ENCODE results near the gene WBP11. TPM values are rescaled to one million over a fixed set of nuclear protein-coding genes. Genes with fewer than 3 reads are reported as not detected.
A peak's percentile ranks its signal among the peaks of the same experiment; 100 is the strongest.

Gene WBP11
- total RNA-seq, 2 experiments from 2014 or later = 83.9 to 95.7 TPM

- no peaks in the 10 kb centered on the region for H3K27me3 Mint-ChIP-seq
- H3K4me3 Mint-ChIP-seq = peak overlapping the region; percentile 96
- ChIA-PET POLR2A (no interaction called here), CTCF (interaction anchor here (0.5 to 2.0 kb wide), 5 partner anchors 10 to 404 kb away, joined by 3 to 8 read pairs (median 4); partner anchors contain the start of gene WBP11)
- H3K4me1 Mint-ChIP-seq = peaks cover 51% of the 10 kb centered on the region
- no peak overlapping the region for H3K27ac Mint-ChIP-seq
- H3K36me3 Mint-ChIP-seq (ENCODE audit: low read depth) = peaks cover 13% of the 10 kb centered on the region
- DNase-seq = no peak
- H3K9me3 Mint-ChIP-seq = no peaks in the 10 kb centered on the region
Measured at GRCh38 chr12:14776236-14776961, 26.9 kb downstream of the WBP11 start.

- ChIA-PET POLR2A (interaction anchor here (1.0 to 2.6 kb wide), 2 partner anchors 27 to 30 kb away, joined by 3 to 11 read pairs; partner anchors contain the start of genes C12orf60 and WBP11), CTCF (interaction anchor here (0.9 to 2.6 kb wide), 3 partner anchors 9 to 27 kb away, joined by 3 to 19 read pairs (median 4); partner anchors contain the start of gene WBP11)
- peaks cover 47% of the 10 kb centered on the region for H3K4me1 Mint-ChIP-seq
- H3K9me3 Mint-ChIP-seq = no peaks in the 10 kb centered on the region
- H3K36me3 Mint-ChIP-seq (ENCODE audit: low read depth) = peaks cover 17% of the 10 kb centered on the region
- H3K27ac Mint-ChIP-seq = peak overlapping the region; percentile 98
- no peaks in the 10 kb centered on the region for H3K27me3 Mint-ChIP-seq
- no peak for DNase-seq
- H3K4me3 Mint-ChIP-seq = peak overlapping the region; percentile 96
Measured at GRCh38 chr12:14775636-14775980, 27.7 kb downstream of the WBP11 start.

GRCh38 chr12:14774906-14775635, 28.2 kb downstream of the WBP11 start:
- H3K4me3 Mint-ChIP-seq = peak overlapping the region; percentile 96
- H3K4me1 Mint-ChIP-seq = peaks cover 43% of the 10 kb centered on the region
- ChIA-PET CTCF (interaction anchor here (1.3 to 2.6 kb wide), 3 partner anchors 9 to 153 kb away, joined by 3 to 19 read pairs (median 4); no protein-coding TSS in a partner anchor), POLR2A (interaction anchor here (0.6 to 2.6 kb wide), 3 partner anchors 28 to 156 kb away, joined by 3 to 11 read pairs (median 8); partner anchors contain the start of genes C12orf60 and WBP11)
- H3K27ac Mint-ChIP-seq = peak overlapping the region; percentile 98
- H3K36me3 Mint-ChIP-seq (ENCODE audit: low read depth) = peaks cover 22% of the 10 kb centered on the region
- H3K27me3 Mint-ChIP-seq = no peaks in the 10 kb centered on the region
- H3K9me3 Mint-ChIP-seq = no peaks in the 10 kb centered on the region
- peak; percentile 28 for DNase-seq

GRCh38 chr12:14774074-14774905, 29.0 kb downstream of the WBP11 start:
- H3K9me3 Mint-ChIP-seq = no peaks in the 10 kb centered on the region
- H3K4me1 Mint-ChIP-seq = peaks cover 39% of the 10 kb centered on the region
- H3K36me3 Mint-ChIP-seq (ENCODE audit: low read depth) = peaks cover 30% of the 10 kb centered on the region
- peak; percentile 96 for DNase-seq
- peak overlapping the region; percentile 96 for H3K4me3 Mint-ChIP-seq
- H3K27ac Mint-ChIP-seq = peak overlapping the region; percentile 98
- POLR2A ChIA-PET = interaction anchor here (0.6 to 2.6 kb wide), 4 partner anchors 29 to 180 kb away, joined by 3 to 11 read pairs (median 6); partner anchors contain the start of genes C12orf60 and WBP11
- CTCF ChIA-PET = interaction anchor here (0.7 to 2.6 kb wide), 5 partner anchors 7 to 447 kb away, joined by 3 to 19 read pairs (median 6); partner anchors contain the start of gene RERG
- H3K27me3 Mint-ChIP-seq = no peaks in the 10 kb centered on the region

GRCh38 chr12:14773685-14774073, 29.6 kb downstream of the WBP11 start:
- DNase-seq = no peak

DNA sequence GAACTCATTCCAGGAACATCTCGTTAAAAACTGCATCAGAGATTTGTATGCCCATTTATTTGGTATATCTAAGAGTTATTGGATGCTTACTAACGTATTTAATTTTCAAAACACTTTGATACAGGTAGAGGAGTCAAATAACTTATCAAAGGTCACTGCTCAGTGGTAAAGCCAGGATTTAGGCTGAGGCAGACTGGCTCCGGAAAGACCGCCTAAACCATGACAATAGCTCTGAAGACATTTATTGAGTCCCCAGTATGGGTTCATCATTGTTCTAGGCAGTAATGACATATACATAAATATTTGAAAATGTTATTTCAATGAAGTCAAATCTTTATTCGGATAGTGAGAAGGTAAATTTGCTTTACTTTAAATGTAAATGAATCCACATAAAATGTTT, 30.3 kb downstream of the WBP11 start:
- POLR2A ChIA-PET = interaction anchor here (0.9 to 2.6 kb wide), 2 partner anchors 30 to 189 kb away, joined by 4 to 11 read pairs; partner anchors contain the start of genes ARHGDIB, C12orf60 and WBP11
- no peak for DNase-seq
- Mint-ChIP-seq H3K27me3 (no peaks in the 10 kb centered on the region), H3K36me3 (ENCODE audit: low read depth) (peaks cover 39% of the 10 kb centered on the region), H3K4me3 (peak overlapping the region; percentile 96), H3K9me3 (no peaks in the 10 kb centered on the region), H3K27ac (peak overlapping the region; percentile 98), H3K4me1 (peaks cover 47% of the 10 kb centered on the region)
- CTCF ChIA-PET = interaction anchor here (0.7 to 3.3 kb wide), 6 partner anchors 9 to 449 kb away, joined by 3 to 15 read pairs (median 4); partner anchors contain the start of genes C12orf60, RERG and WBP11

More at GRCh38 chr12:14773685-14774073, 29.6 kb downstream of the WBP11 start:
- no peaks in the 10 kb centered on the region for H3K9me3 Mint-ChIP-seq
- H3K4me1 Mint-ChIP-seq = peaks cover 42% of the 10 kb centered on the region
- peak overlapping the region; percentile 98 for H3K27ac Mint-ChIP-seq
- ChIA-PET CTCF (interaction anchor here (0.7 to 2.6 kb wide), 7 partner anchors 8 to 448 kb away, joined by 3 to 19 read pairs (median 4); partner anchors contain the start of gene RERG), POLR2A (interaction anchor here (0.6 to 2.6 kb wide), 5 partner anchors 29 to 188 kb away, joined by 3 to 11 read pairs (median 3); partner anchors contain the start of genes ARHGDIB, C12orf60 and WBP11)
- H3K36me3 Mint-ChIP-seq (ENCODE audit: low read depth) = peaks cover 35% of the 10 kb centered on the region
- no peaks in the 10 kb centered on the region for H3K27me3 Mint-ChIP-seq
- peak overlapping the region; percentile 96 for H3K4me3 Mint-ChIP-seq

- Mint-ChIP-seq H3K27me3 (no peaks in the 10 kb centered on the region), H3K4me3 (peak overlapping the region; percentile 96), H3K4me1 (peaks cover 54% of the 10 kb centered on the region), H3K9me3 (peaks cover 5% of the 10 kb centered on the region), H3K27ac (peak overlapping the region; percentile 99), H3K36me3 (ENCODE audit: low read depth) (peaks cover 52% of the 10 kb centered on the region)
- peak; percentile 53 for DNase-seq
- POLR2A ChIA-PET = interaction anchor here (0.6 to 2.5 kb wide), 6 partner anchors 31 to 387 kb away, joined by 3 to 18 read pairs (median 3); partner anchors contain the start of genes C12orf60 and WBP11
- CTCF ChIA-PET = interaction anchor here (0.6 to 3.3 kb wide), 4 partner anchors 28 to 390 kb away, joined by 3 to 15 read pairs (median 4); partner anchors contain the start of genes C12orf60 and WBP11
Measured at GRCh38 chr12:14771651-14772137, 31.6 kb downstream of the WBP11 start.

DNA sequence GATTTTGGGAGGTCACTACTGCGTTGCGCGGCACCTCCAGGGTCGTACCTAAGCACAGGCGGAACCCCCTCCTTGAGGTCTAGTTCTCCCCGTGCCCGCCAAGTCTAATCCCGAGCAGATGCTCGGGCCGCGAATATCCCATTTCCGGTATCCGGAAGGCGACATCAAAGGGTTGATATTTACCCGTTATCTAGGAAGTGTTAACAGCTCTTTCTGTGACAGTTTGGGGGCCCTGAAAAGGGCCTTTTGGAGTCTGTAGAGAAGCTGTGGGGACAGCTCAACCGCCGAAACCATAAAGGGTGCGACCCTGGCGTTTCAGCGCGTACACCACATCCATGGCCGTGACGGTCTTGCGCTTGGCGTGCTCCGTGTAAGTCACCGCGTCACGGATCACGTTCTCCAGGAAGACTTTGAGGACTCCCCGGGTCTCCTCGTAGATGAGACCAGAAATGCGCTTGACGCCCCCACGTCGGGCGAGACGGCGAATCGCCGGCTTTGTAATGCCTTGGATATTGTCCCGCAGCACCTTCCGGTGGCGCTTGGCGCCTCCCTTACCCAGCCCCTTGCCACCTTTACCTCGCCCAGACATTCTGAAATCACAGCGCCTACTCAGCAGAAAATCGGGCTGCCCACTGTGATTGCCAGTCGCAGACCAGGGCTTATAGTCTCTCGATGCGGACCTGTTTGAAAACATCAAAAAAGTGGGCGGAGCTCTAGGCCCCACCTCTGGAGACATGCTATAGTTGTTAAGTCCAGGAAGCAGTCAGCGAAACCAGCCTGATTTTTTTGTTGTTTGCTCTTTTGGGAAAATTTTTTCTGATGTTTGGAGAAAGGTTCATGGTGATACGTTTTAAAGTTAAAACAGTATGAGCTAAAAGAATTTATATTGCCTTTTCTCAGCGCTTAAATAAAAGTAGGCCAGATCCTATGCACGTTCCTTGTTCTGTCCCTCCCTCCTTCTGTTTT, 32.5 kb downstream of the WBP11 start:
- Mint-ChIP-seq H3K4me3 (peak overlapping the region; percentile 96), H3K27ac (peak overlapping the region; percentile 99), H3K4me1 (peaks cover 51% of the 10 kb centered on the region), H3K27me3 (no peaks in the 10 kb centered on the region), H3K9me3 (peaks cover 11% of the 10 kb centered on the region), H3K36me3 (ENCODE audit: low read depth) (peaks cover 60% of the 10 kb centered on the region)
- DNase-seq = peak; percentile 97
- POLR2A ChIA-PET = interaction anchor here (0.6 to 2.5 kb wide), 12 partner anchors 32 to 405 kb away, joined by 3 to 18 read pairs (median 3); partner anchors contain the start of genes ARHGDIB, ATF7IP, C12orf60 and WBP11
- CTCF ChIA-PET = interaction anchor here (0.5 to 3.3 kb wide), 12 partner anchors 8 to 518 kb away, joined by 3 to 15 read pairs (median 4); partner anchors contain the start of genes C12orf60 and WBP11

GRCh38 chr12:14769969-14770495, 33.2 kb downstream of the WBP11 start:
- peaks cover 52% of the 10 kb centered on the region for H3K4me1 Mint-ChIP-seq
- ChIA-PET CTCF (interaction anchor here (0.6 to 3.3 kb wide), 12 partner anchors 8 to 547 kb away, joined by 3 to 15 read pairs (median 4); partner anchors contain the start of genes C12orf60, RERG and WBP11), POLR2A (interaction anchor here (0.6 to 2.5 kb wide), 9 partner anchors 12 to 405 kb away, joined by 3 to 18 read pairs (median 4); partner anchors contain the start of genes ARHGDIB, ATF7IP, C12orf60 and WBP11)
- H3K4me3 Mint-ChIP-seq = peak overlapping the region; percentile 96
- H3K27ac Mint-ChIP-seq = peak overlapping the region; percentile 99
- H3K9me3 Mint-ChIP-seq = peaks cover 14% of the 10 kb centered on the region
- H3K27me3 Mint-ChIP-seq = no peaks in the 10 kb centered on the region
- H3K36me3 Mint-ChIP-seq (ENCODE audit: low read depth) = peaks cover 64% of the 10 kb centered on the region
- peak; percentile 88 for DNase-seq

DNA sequence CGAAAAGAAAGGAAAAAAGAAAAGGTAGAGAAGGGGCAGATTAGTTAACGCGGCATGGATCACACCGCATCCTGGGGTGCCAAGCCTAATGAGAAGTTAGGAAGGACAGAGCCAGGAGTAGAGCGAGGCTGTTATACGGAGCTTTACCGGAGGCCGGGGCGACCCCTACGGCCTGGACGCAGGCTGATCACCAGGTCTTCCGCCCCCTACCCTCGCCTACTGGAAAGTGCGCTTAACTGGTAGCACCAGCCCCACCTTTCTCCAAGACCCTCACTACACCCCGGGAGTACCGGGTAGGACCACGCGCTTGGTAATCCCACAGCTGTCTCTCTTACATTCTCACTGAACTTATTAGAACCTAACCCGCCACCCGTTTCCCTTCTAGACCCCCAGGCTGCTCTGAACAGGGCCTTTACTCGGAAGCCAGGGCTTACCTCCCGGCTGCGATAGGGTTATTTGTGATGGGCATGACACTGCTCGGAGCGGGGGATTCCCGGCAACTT, 33.8 kb downstream of the WBP11 start:
- Mint-ChIP-seq H3K36me3 (ENCODE audit: low read depth) (peaks cover 65% of the 10 kb centered on the region), H3K27ac (peak overlapping the region; percentile 99), H3K4me3 (peak overlapping the region; percentile 96), H3K9me3 (peaks cover 14% of the 10 kb centered on the region), H3K4me1 (peaks cover 52% of the 10 kb centered on the region), H3K27me3 (no peaks in the 10 kb centered on the region)
- ChIA-PET CTCF (interaction anchor here (0.6 to 3.3 kb wide), 18 partner anchors 8 to 1949 kb away, joined by 3 to 15 read pairs (median 4); partner anchors contain the start of genes C12orf60, RERG and WBP11), POLR2A (interaction anchor here (0.6 to 2.5 kb wide), 7 partner anchors 12 to 404 kb away, joined by 3 to 18 read pairs (median 4); partner anchors contain the start of genes ATF7IP, C12orf60 and WBP11)
- DNase-seq = no peak

All from activated CD4-positive, alpha-beta T cell treated with anti-CD3 and anti-CD28 coated beads, Interleukin-2, amount 10 ng/mL, durations not matched to agents 7 days and 5 days (primary cell).